GM18498 (cell line): ENCODE results near the gene HECW1.

ENCODE experiments used
- ATAC-seq: cut with Tn5 transposase; IDR thresholded peaks from one replicate; pipeline ENCODE4 v1.9.1; 2021; ENCODE audit warnings: mild to moderate bottlenecking, moderate library complexity; ENCODE audit not compliant: unreplicated experiment

Gene HECW1

GRCh38 chr7:43248961-43249822, 136.7 kb downstream of the HECW1 start:
- no peak for ATAC-seq

DNA sequence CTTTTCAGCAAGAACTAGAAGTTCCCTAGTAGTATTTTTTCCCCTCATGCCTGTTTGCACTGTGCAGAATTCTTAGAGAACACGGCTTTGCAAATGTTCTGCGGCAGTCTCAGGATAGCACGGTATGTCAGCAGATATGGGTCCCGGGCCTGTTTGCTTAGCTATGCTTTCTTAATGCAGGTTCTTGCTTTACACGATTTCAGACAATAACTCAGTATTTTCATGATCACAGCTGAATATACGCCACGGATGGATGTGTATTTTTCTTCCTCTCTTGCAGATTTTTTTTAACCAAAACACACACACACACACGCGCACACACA, 137.3 kb downstream of the HECW1 start:
- no peak for ATAC-seq

- peak; percentile 81 for ATAC-seq
Observed at GRCh38 chr7:43260980-43261878, 148.8 kb downstream of the HECW1 start.

DNA sequence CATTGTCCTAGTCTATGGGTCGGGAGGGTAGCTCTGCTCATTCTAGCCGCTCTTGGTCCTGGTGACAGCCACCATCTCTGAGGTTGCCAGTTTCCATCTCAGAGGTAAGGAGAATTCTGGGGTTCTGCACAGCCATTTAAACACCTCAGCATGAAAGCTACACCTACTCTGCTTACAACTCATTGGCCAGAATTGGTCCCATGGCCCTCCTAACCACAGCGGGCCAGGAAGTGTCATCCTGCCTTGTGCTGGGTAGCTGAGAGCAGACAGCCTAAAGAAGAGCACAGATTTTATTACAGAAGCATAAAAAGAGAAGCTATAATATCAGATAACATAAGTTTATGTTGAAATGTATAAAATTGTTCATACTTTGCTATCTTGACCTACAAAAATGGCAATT, 152.7 kb downstream of the HECW1 start:
- no peak for ATAC-seq

DNA sequence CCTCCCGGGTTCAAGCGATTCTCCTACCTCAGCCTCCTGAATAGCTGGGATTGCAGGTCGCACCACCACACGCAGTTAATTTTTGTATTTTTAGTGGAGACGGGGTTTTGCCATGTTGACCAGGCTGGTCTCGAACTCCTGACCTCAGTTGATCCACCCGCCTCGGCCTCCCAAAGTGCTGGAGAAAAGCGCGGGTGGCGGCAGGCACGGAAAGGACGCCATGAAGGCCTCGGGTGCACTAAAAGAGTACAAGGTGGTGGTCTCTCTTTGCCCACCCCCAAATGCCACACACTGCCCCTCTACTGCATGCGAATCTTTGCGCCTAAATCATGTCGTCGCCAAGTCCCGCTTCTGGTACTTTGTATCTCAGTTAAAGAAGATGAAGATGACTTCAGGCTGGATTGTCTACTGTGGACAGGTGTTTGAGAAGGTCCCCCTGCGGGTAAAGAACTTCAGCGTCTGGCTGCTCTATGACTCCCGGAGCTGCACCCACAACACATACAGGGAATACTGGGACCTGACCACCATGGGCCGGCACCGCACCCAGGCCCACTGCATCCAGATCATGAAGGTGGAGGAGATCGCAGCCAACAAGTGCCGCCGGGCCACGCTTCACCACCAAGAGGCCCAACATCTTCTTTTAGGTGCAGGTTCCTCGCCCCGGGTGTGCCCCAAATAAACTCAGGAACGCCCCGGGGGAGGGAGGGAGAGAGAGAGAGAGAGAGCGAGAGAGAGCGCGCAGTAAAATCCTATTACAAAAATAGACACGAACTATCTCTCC, 161.7 kb downstream of the HECW1 start:
- no peak for ATAC-seq

DNA sequence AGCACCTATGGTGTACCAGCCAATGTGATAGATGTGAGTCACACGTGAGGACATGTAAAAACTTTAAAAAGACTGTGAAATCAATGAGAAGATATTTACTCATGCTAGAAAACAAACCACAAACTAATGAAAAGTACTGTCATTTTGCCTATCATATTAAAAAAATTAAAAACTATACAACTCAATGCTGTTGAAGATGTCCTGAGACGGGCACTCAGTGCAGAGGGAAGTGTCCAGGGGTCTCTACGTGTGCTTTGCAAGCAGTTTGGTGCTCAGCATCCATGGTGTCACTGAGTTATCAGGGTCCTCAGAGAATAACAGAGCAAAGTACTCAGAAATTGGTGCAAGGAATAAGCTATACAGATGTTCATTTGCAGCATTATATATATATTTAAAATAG, 162.3 kb downstream of the HECW1 start:
- no peak for ATAC-seq

- ATAC-seq: no peak
Observed at GRCh38 chr7:43276547-43276946, 164.1 kb downstream of the HECW1 start.

- no peak for ATAC-seq
Observed at GRCh38 chr7:43278088-43278644, 165.7 kb downstream of the HECW1 start.

- no peak for ATAC-seq
Observed at GRCh38 chr7:43281268-43281667, 168.8 kb downstream of the HECW1 start.

GRCh38 chr7:43283706-43284105, 171.3 kb downstream of the HECW1 start:
- ATAC-seq: no peak

- ATAC-seq: no peak
Observed at GRCh38 chr7:43289826-43290225, 177.4 kb downstream of the HECW1 start.

GRCh38 chr7:43290978-43291377, 178.5 kb downstream of the HECW1 start:
- ATAC-seq: no peak

DNA sequence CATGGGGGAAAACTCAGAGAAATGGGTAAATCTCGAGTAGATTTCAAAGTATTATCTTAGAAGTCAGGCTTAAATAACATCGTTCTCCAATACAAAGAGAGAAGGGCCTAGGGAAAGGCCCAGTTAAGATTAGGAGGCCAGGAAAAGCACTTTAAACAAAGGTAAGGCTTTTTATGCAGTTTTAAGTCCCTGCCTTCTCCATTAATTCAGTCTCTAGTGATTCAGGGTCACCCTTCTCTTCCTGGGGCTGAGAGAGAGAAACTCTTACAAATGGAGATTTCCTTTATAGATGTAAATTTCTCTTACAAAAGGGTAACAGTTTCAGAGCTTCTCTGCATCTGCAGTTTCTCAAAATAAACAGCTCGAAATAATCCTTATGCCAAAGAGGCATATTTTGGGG, 179.3 kb downstream of the HECW1 start:
- ATAC-seq: no peak

GRCh38 chr7:43292384-43292783, 179.9 kb downstream of the HECW1 start:
- no peak for ATAC-seq

DNA sequence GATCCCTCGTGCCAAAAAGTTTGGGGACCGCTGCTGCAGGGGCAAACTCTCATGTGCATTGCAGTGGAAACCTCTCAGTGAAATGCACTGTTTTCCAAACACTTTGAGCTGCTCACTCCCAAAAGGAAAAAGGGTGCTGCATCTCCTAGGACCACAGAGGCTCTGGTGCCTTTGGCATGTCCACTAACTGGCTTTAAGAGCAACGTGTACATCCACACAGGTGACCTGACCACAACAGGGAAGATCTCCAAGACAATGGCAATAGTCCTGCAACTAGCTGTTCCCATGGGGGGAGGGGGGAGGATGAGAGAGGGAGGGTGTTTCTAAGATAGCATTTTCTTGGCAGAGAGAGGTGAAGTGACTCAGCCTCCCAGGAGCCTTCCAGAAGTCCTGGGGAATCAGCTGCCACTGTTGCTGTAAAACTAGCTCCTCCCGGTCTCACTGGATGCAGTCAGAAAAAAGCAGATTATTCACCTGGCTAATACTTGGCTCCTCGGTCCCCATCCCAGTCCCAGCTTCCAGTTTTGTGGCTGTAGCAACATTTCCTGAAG, 181.7 kb downstream of the HECW1 start:
- no peak for ATAC-seq

DNA sequence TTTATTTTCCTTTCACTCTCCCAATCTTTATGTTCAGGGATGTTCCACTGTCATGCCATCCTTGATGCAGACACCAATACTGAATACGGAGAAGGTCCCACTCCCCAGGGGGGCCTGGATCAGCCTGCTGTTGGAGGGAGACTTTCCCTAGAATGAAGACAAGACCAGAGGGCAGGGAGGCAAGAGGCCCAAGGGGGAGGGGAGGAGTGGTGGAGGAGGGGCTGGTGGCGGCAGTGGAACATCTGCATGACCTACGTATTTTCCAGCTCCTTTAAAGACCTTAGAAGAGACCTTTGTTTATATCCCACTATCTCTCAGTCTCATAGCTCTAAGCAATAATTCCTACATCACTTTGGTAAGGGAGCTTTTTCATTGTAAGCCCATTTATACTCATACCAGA, 183.0 kb downstream of the HECW1 start:
- no peak for ATAC-seq

DNA sequence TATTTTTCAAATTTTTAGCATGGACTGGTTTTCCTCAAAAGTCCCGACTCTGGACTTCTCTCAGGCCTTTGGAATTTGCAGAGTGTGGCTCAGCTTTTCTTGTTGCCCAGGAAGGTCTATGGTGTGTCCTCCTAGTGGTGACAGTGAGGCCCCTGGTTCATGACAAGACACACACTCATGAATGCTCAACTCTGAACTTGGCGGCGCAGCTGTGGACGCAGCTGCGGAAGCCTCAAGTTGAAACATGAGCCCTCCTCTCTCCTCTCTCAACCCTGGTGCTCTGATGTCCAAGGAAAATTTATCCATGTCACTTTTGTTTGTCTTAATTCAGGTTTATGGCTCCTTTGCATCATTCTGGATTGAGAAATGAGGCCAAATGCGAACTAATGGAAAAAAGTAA, 183.9 kb downstream of the HECW1 start:
- no peak for ATAC-seq

GRCh38 chr7:43298617-43299016, 186.2 kb downstream of the HECW1 start:
- ATAC-seq: no peak

DNA sequence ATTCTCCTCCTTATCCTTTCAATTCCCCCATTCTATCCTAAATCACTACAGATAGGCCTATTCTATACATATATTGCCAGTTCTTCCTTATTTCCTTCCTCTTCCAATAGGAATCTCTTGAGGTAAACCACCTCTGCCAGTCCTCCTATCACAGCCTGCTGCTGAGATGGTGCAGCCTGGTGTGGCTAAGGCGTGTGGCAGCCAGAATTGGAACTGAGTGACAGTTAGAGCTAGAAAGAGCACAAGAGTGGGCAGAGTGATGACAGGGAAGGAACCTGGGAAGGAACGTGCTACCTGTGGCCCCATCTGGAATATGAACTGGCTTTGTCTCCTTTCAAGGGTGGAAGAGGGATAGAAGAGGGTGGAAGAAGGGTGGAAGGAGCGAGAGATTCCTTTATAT, 187.7 kb downstream of the HECW1 start:
- no peak for ATAC-seq

DNA sequence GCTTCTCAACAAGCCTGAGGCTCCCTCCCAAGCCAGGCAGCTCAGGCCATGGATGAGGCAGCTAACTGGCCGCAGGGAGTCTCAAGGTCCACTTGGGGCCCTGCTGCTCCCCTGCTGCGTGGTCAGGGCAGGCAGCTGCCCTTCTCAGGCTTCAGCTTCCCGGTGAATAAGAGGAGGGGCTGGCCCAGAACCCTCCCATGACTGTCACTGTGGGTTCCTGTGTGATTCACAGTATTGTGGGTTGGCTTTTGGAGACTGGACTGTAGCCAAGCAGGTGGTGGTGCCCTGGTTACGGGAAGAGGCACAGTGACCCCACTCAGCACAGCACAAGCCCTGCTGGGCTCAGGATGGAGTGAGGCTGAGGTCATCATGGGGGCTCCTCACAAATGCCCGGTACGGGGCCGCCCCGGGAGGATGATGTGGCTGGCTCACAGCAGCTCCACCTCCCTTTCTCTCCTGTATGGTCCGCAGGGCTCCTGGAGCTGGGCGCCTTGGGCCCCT, 189.8 kb downstream of the HECW1 start:
- no peak for ATAC-seq
